Cortex of kidney (tissue), 1 donor: ENCODE data around the gene GPR176.
"Not testable (repeated sequence)": the region's sequence is repeated elsewhere in the genome, so short reads cannot be mapped to it uniquely, and the experiment has no call there.

Experiments used
- DNase-seq: peaks from one replicate; lab custom pipeline; 2025; lab: John Stamatoyannopoulos, UW

GPR176 gene

DNA sequence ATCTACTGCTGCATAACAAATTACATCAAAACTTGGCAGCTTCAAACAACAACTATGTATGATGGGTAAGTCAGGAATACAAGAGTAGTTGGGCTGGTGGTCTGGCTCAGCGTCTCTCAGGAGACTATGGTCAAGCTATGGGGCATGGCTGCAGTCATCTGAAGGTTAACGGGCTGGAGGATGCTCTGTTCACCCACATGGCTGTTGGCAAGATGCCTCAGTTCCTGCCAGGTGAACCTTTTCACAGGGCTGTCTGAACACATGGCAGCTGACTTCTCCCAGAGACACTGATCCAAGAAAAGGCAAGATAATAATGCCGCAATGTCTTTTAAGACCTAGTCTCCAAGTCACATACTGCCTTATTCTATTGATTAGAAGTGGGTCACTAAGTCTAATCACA, 63.7 kb downstream of the GPR176 start:
- DNase-seq = no peak

DNA sequence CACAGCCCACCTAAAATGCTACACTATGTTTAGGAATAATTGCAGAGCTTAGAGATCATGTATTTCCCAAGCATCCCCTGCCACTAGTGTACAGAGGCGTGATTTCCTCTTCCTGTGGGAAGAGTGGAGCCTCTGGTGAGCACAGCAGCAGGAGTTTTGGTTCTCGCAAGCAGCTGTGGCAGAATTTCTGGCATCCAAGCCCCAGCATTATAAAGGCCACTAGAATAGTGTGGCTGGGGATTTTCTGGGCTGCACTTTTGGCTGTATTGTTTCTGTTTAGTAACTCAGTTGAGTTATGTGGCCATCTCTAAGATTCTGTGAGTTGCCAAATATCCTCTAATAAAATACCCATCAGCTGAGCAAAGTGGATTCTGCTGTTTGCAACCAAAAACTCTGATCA, 64.7 kb downstream of the GPR176 start:
- no peak for DNase-seq

DNA sequence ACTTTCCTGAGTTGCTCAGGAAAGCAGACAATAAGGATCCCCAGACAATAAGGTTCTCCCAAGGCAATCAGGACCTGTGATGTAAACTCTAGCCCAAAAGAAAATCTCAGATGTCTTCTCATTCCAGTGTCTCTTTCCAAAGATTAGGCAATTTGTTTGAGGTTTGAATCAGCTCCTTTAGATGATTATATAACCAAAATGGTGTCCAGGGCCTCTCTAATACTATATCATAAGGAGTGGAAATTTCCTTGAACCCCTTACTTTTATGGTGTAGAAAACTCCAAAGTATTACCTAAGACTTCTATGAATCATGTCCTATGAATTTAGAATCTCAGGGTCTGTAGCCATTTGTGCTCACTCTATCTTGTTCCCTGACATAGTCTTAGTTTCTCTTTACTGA, 65.9 kb downstream of the GPR176 start:
- DNase-seq = no peak

DNA sequence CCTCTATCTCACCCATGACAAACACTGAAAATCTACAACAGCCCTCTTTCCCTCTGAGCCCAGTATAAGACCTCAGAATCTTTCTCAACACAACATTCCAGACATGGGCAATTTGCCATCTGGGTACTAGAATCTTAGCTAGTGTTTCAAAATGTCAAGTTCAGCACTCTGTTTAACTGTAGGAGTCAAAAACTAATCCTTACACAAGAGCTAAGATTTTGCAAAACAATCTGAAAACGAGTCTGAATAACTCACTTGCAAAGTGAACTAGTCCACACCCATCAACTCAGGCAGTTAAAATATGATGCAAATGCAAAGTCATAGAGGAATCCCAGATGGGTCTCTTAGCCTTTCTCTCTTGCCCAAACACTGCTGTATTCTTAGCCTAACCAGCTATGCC, 67.8 kb downstream of the GPR176 start:
- no peak for DNase-seq

DNA sequence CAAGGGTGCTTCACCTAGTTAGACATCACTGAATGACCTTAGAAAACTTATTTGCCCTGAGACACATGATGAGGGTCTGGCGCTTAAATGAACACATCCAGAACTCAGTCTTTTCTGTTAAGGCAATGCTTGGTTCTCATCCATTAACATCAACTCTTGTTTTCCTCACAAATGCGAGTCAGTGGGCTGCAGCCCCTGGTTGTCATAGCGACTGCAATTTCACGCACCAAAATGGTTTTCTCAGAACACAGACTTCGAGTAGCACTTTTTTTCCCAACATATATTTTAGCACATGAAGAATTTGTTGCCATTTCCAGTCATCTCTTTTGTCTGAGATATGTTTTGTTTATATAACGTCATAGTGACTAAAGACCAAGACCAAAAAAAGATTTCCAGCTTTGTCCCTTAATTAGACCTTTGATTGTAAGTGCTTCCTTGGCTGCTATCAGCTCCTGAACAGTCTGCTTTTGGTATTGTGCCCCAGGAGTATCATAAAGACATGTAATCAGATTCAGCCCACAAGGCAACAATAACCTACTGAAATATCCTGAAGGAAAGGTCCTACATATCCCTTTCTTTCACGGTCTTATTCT, 68.5 kb downstream of the GPR176 start:
- DNase-seq = no peak

DNA sequence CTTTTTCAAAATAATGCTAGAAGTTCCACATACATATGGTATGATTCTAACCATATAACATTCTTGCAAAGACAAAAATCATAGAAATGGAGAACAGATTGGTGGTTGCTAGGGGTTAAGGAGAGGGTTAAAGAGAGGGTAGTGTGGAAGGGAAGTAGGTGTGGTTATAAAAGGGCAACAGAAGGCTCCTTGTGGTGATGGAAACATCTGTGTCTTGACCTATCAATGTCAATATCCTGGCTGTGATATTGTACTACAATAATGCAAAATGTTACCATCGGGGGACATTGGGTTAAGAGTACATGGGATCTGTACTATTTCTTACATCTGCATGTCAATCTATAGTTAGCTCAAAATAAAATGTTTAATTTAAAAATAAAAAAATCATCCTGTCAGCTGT, 69.6 kb downstream of the GPR176 start:
- DNase-seq = no peak

DNA sequence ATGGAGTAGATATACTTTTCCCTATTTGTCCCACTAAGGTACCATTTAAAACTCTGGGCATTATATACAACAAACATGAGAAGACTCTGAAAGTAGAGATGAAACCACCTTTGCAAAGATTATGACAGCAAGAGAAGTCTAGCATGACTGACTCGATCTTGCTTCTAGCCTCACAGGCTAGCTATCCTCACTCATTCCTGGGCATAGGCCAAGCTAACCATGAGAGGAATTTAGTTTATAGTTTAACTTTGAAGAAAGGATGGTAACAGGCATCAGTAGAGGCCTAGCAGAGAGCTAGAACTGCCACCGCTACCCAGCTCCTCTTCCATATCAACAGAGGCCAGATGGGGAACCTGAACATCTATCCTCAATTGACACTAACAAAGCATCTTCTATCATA, 74.0 kb downstream of the GPR176 start:
- no peak for DNase-seq

DNA sequence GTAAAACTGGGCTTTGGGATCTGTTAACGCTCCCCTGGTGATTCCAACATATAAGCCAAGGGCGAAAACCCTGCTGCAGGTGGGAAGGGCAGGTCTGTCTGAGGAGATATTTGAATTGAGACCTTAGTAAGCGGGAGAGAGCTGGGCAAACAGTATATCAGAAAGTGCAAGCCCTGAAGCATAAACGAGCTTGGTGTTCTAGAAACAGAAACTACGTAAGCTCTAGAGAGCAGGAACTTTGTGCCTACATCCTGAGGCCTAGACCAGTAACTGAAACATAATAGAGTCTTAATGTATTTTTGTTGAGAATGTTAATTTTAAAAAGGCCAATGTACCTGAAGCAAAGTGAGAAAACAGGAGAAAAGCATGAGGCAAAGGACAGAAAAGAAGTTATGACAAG, 74.5 kb downstream of the GPR176 start:
- DNase-seq = no peak

DNA sequence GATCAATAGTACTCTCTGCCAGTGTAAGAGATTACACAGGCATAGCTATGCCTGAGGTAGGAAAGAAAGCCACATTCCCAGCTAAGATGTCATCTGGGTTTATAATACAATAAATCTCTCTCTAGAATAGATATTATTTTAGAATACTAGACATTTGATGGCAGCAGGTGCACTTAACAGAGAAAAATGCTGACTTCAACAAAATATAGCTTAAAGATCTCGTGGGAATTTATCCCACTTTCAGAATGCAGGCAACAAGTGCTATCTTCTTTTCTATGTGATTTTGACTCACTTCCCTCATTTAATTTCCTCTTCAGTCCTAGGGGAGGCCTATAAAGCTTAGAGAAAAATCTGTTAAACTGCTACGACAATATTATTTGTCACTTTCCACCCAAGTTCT, 76.5 kb downstream of the GPR176 start:
- no peak for DNase-seq

DNA sequence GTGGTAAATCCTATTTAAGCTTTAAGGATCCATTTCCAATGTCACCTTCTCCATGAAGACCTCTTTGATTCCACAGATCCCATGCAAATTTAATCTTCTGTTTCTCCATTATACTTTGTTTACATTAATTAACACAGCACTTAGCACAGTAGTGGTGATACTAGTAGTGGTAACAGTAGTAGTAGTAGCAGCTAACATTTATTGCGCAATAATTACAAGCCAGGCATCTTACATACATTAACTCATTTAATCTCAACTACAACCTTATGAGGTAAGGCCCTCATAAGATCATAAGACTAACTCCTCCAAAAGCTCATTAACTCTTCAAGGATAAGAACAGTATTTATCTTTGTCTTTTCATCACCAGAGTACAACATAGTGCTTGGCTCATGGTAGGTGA, 82.6 kb downstream of the GPR176 start:
- no peak for DNase-seq

DNA sequence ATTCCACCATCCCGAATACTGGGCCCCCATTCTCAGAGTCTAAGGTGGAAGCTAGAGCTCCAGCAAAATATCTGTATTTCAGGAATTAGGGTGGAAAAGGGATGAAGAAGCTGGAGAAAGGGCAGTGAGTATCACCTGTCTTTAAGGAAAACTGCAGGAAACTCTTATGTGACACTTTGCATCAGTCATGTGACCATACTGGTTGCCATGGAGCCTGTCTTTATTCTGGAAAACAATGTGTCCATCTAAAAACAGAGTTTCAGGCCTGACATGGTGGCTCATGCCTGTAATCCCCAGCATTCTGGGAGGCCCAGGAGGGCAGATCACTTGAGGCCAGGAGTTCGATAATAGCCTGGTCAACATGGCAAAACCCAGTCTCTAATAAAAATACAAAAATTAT, 84.5 kb downstream of the GPR176 start:
- DNase-seq = no peak

DNA sequence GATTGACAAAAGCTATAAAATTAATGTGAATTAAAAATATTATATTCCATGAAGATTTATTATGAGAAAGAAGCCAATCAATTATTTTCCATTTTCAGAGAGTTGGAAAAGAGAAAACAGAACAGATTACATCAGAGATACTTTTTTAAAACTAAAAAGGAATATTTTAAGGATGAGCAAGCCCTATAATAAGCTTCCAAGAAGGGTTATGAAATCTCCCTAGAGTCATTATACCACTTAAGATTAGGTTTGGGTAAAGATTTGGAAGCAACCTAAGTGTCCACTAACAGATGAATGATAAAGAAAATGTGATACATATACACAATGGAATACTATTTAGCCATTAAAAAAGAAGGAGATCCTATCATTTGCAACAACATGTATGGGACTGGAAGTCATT, 85.8 kb downstream of the GPR176 start:
- DNase-seq = no peak

DNA sequence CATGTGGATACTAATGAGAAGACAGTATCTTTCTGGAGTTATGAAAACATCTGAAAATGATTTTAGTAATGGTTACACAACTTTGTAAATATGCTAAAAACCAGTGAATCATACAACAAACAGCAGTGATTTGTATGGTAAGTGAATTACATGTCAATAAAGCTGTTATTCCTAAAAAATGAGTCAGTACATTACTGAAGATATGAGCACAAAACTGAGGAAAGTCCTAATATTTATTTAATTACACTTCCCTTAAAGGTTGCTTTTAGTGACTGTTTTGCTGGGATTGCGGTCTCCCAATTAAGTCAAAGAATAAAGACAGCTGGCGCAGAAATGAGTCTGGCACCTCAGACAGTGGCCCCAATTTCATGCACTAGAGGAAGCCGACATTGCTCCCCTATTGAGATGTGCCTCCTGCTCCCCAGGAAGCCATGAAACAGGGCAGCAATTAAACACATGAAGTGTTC, 86.5 kb downstream of the GPR176 start:
- no peak for DNase-seq

DNA sequence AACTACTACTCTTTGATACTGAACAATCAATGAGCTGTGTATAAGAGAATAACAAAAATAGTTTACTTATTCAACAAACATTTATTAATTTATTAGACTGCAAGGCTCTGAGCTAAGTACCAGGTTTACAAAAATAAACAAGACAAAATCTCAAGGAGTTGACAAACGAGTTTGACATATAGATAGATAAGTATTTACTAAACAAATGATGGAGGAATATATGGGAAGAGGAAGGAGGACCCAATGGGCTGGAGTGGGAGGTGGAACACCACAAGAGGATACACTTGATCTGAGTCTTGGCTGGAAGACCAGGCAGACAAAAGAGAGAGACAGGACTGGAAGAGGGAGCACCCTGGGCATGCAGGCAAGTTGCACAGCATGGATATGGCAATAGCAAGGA, 89.9 kb downstream of the GPR176 start:
- DNase-seq = no peak

DNA sequence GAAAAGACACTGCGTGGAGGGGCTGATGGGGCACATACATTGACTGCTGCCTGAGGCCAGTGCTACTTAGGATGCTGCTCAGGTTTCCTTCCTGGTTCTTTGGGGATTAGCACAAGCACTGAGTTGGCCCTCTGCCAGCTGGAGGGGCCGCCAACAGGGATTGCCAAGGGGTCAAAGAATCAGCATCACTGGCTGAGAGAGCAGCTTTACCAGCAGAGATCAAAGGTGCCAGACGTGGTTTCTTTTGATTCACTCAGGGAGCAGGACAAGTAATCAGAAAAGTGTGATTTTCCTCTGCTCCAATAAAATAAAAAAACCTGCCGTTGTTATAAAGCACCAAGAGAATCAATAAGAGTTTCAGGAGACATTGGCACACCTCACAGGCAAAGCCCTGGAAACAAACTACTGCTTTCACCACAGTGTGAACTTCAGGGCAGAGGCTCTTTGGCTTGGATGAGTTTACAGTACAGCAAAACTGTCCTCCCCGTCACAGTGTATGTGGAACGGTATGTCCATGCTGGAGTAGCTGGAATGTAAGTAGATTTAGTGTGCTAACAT, 91.6 kb downstream of the GPR176 start:
- no peak for DNase-seq

DNA sequence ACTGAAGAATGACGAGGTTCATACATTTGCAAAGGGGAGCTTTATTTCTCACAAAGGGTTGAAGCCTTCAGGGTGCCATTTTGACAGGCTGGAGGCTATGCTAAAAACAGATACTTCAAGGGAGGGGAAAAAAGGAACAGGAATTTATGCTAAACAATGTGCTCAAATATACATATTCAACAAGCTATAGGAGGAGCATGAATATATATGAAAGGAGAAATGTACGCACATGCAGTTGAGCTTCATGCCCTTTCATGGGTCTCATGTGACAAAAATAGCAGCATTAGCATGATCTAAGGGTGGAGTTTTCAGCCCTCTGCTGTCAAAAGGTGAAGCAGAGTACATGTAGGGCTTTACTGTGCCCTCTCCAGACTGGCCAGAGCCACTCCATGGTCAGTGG, 93.1 kb downstream of the GPR176 start:
- no peak for DNase-seq

DNA sequence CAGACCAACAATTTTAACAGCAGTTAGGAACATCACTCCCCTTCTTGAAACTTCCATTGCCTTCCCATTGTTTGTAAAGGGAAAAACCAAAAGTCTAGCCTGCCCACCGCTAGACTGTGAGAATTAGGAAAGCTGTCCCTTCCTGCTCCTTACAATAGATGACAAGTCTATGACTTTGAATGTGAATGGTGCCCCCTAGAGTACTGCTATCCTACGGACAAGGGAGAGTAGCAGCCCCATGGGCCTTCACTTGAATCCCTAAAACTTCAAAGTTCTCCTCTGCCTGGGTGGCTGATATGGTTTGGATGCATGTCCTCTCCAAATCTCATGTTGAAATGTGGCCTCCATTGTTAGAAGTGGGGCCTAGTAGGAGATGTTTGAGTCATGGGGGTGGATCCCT, 96.4 kb downstream of the GPR176 start:
- DNase-seq = no peak

DNA sequence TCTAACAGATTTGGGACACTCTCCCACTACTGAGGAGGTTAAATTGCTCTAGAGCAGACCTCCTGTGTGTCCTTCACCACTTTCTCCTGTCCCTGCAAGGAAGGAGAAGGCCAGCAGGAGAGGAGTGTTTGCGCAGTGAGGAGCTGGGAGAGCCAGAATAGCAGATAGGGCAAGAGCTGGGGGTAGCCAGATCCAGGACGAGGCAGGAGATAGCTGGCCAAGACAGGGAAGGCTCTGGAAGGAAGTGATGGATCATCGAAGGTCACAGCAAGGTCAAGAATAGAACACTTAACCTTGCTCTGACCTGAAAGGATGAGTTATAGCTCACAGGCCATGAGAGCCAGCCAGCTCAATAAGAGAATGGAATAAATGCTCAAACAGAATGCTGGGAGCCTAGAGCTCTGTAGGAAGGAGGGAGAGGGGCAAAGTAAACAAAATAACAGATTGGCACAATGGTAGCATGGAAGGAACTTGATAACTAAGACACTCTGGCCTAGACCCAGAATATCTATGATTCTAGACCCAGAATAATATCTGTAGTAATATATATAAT, 99.9 kb downstream of the GPR176 start:
- no peak for DNase-seq

DNA sequence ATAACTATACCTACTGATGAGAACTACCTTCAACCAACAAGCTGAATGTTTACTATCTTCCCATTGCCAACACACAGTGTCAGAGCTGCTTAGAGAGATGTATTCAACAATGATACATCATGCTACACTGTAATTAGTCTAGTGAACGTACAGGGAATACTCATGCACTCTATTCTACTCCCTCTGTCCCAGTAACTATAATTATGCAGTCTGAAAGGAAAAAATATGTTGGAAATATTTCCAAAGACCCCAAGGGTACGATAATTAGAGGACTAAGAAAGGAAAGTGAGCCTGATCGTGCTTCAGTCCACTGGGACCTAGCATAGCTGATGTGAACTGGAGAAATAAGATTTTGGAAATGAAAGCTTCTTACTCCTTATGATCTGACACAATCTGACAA, 100.5 kb downstream of the GPR176 start:
- no peak for DNase-seq

DNA sequence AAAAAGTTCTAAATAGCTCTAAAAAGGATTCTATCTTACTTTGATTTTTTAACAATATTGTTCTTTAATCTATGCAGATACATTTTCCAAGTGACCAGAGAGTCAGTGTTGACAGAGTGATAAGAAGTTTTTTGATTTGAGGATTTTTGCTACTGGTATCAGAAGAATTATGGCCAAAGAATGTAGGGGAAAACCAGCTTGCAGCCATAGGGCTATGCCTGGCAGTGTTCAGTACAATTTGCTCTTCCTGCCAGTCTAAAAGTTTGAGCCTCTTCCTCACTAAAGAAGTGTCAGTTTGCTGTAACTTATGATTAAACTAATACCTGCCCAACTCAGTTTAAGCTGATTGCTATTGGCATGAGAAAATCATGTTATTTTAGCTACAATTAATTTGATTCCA, 102.2 kb downstream of the GPR176 start:
- no peak for DNase-seq

DNA sequence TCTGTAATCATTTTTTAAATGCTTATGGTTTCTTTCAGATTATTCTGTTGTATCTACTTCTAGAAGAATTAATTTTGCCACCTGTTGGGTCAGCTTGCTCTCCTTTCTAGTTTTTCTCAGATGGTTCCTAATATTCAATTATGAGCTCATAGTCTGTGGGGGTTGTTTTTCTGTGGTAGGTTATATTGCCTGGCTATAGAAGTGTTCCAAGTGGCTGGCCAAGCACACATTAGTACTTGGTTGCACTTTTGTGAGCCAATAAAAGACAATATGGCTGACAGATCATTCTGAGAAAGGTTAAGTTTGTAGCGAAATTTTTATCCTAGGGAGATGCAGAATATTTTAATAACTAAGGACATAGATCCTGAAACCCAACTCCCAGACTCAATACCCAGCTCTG, 105.6 kb downstream of the GPR176 start:
- no peak for DNase-seq

DNA sequence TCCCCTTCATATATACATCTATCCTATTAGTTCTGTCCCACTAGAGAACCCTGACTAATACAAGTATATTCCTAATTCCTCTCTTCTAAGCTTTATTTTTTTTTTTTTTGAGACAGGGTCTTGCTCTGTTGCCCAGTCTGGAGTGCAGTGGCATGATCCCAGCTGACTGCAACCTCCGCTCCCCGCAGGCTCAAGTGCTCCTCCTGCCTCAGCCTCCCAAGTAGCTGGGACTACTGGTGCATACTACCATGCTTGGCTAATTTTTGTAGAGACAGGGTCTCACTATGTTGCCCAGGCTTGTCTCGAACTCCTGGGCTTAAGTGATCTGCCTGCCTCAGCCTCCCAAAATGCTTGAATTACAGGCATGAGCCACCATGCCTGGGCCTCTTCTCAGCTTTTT, 107.4 kb downstream of the GPR176 start:
- not testable (repeated sequence) for DNase-seq

DNA sequence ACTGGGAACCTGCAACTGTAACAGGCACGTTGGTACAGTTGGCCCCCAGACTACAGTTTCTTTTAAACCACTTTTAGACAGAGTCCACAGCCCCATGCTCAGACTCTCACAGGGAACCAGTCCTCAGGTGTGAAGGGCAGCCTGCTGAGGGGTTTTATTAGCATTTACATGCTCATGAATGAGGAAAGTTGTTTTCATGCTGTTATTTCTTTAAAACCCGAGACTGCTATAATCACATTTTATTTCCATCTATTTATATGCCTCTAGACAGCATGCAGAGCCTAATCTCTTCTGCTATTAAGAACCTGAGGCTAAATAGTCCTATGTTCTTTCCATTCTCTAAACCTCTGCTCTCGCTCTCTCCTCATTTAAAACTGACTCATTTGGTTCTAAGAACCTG, 111.2 kb downstream of the GPR176 start:
- no peak for DNase-seq

DNA sequence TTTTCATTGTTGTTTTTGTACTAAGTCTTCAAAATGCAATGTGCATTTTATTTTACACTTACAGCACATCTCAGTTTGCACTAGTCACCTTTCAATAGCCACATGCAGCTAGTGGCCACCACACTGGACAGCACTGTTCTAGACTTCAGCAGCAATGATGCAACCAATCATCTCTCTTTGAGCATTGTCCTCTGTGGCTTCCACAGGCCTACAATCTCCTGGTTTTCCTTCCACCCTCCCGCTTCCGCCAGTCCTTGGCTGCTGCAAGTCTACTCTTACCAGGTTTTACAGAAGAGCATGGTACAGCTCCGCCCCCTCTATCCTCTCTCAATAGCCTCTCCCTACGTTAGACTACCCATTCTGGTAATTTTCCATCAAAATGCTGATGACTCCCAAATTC, 112.3 kb downstream of the GPR176 start:
- no peak for DNase-seq
